Measurements from ENCODE around the gene OBSCN.

OBSCN gene

GRCh38 chr1:228277491-228278431 lies 69.9 kb downstream of the OBSCN start:
- DNase-seq (ENCODE audit: low read depth): no peak

GRCh38 chr1:228278432-228278941 lies 70.6 kb downstream of the OBSCN start:
- DNase-seq (ENCODE audit: low read depth): no peak

GRCh38 chr1:228279011-228279721 lies 71.3 kb downstream of the OBSCN start:
- no peak for DNase-seq (ENCODE audit: low read depth)

- no peak for DNase-seq (ENCODE audit: low read depth)
These were observed 71.9 kb downstream of the OBSCN start for GRCh38 chr1:228279722-228280105.

GRCh38 chr1:228280106-228280901 lies 72.5 kb downstream of the OBSCN start:
- DNase-seq (ENCODE audit: low read depth): no peak

GRCh38 chr1:228280961-228281591 lies 73.2 kb downstream of the OBSCN start:
- no peak for DNase-seq (ENCODE audit: low read depth)

- no peak for DNase-seq (ENCODE audit: low read depth)
These were observed 73.9 kb downstream of the OBSCN start for GRCh38 chr1:228281631-228282328.

GRCh38 chr1:228282329-228283042 lies 74.6 kb downstream of the OBSCN start:
- no peak for DNase-seq (ENCODE audit: low read depth)

- no peak for DNase-seq (ENCODE audit: low read depth)
These were observed 75.2 kb downstream of the OBSCN start for GRCh38 chr1:228283043-228283371.

GRCh38 chr1:228283476-228284147 lies 75.8 kb downstream of the OBSCN start:
- DNase-seq (ENCODE audit: low read depth): no peak

- no peak for DNase-seq (ENCODE audit: low read depth)
These were observed 76.3 kb downstream of the OBSCN start for GRCh38 chr1:228284148-228284495.

GRCh38 chr1:228284521-228284920 lies 76.7 kb downstream of the OBSCN start:
- DNase-seq (ENCODE audit: low read depth): no peak

- DNase-seq (ENCODE audit: low read depth): no peak
These were observed 78.0 kb downstream of the OBSCN start for GRCh38 chr1:228285661-228286504.

- no peak for DNase-seq (ENCODE audit: low read depth)
These were observed 78.9 kb downstream of the OBSCN start for GRCh38 chr1:228286505-228287417.

GRCh38 chr1:228287541-228288425 lies 79.9 kb downstream of the OBSCN start:
- no peak for DNase-seq (ENCODE audit: low read depth)

GRCh38 chr1:228288536-228289238 lies 80.8 kb downstream of the OBSCN start:
- DNase-seq (ENCODE audit: low read depth): no peak
